AG04449 (cell line): ENCODE results near the gene KCNN1.

Experiments used
- CTCF ChIA-PET: fragments of 350-600 bp; formaldehyde crosslinking; extraction: SDS; loops from one replicate; lab custom pipeline; 2021; ENCODE audit warnings: antibody characterized with exemption; lab: Yijun Ruan, JAX
- POLR2A ChIA-PET: fragments of 400-600, 350-600 bp; formaldehyde crosslinking; extraction: SDS; loops from one replicate; lab custom pipeline; 2020; ENCODE audit warnings: antibody characterized with exemption, inconsistent platforms; lab: Yijun Ruan, JAX
- DNase-seq: peaks from one replicate; pipeline ENCODE4 v3.0.0-alpha.2; 2010; ENCODE audit warnings: low read depth, low spot score
- H3K4me3 ChIP-seq: 2 replicates; pipeline ENCODE4 v1.5.1; 2011; ENCODE audit warnings: low read depth, mild to moderate bottlenecking, control low read depth, low read length
- TF ChIP-seq, protein P1 (sequence below): IDR thresholded peaks from one replicate; pipeline ENCODE4 v1.5.1; 2011; ENCODE audit warnings: mild to moderate bottlenecking, moderate library complexity, low read length, control low read depth, inconsistent platforms; ENCODE audit not compliant: insufficient read depth; ENCODE audit errors: missing control alignments

Gene KCNN1

DNA sequence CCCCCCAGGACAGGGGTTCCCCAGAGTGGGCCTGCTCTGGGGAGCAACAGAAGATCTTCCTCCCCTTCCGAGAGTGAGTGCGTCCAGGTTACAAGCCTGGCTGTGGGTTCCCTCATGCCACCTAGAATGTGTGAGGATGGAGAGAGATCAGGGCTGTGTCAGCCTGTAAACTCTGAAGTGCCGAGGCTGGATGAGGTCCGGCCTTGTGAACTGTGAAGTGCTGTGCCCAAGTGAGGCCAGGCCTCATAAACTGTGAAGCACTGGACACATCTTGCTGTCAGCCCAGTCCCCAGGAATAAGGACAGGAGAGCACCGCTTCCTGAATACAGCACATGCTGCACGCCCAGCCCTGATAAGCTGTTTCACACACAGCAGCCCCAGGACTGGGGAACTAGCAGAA lies 7.6 kb downstream of the KCNN1 start:
- H3K4me3 ChIP-seq, result no peak overlapping the region
- CTCF ChIA-PET, result interaction anchor here (1.2 to 1.3 kb wide), 2 partner anchors 36 to 119 kb away, joined by 3 to 4 read pairs; no protein-coding TSS in a partner anchor
- DNase-seq, result no peak
- POLR2A ChIA-PET, result no interaction called here
- TF ChIP-seq, protein P1, sequence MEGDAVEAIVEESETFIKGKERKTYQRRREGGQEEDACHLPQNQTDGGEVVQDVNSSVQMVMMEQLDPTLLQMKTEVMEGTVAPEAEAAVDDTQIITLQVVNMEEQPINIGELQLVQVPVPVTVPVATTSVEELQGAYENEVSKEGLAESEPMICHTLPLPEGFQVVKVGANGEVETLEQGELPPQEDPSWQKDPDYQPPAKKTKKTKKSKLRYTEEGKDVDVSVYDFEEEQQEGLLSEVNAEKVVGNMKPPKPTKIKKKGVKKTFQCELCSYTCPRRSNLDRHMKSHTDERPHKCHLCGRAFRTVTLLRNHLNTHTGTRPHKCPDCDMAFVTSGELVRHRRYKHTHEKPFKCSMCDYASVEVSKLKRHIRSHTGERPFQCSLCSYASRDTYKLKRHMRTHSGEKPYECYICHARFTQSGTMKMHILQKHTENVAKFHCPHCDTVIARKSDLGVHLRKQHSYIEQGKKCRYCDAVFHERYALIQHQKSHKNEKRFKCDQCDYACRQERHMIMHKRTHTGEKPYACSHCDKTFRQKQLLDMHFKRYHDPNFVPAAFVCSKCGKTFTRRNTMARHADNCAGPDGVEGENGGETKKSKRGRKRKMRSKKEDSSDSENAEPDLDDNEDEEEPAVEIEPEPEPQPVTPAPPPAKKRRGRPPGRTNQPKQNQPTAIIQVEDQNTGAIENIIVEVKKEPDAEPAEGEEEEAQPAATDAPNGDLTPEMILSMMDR, result no peak

DNA sequence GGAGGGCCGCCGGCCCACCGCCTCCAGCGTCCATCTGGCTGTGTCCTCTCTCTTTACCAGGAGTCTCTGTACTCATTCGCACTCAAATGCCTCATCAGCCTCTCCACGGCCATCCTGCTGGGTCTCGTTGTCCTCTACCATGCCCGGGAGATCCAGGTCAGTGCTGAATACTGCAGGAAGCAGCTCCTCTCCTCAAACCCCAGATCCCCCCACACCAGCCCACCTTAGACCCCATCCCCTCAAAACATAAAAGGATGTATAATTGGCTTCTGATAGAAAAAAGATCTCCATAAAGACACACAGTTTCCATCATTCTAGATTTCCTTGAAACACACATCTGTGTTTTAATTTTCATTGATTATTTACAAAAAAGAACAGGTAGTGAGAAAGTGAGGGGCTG lies 8.1 kb downstream of the KCNN1 start:
- no peak overlapping the region for H3K4me3 ChIP-seq
- no peak for DNase-seq
- ChIA-PET POLR2A (no interaction called here), CTCF (interaction anchor here (1.2 to 1.4 kb wide), 3 partner anchors 22 to 120 kb away, joined by 3 to 4 read pairs (median 4); no protein-coding TSS in a partner anchor)
- TF ChIP-seq, protein P1, result no peak

DNA sequence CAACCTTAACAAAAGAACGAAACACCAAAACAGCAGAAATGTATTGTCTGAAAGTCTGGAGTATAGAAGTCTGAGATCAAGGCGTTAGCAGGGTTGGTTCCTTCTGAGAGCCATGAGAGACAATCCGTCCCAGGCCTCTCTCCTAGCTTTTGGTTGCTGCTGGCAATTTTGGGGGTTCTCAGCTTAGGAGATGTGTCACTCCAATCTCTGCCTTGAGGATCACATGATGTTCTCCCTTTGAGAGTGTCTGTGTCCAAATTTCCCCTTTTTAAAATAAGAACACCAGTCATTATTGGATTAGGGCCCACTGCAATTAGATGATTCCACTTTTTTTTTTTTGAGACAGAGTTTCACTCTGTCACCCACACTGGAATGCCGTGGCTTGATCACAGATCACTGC lies 10.1 kb downstream of the KCNN1 start:
- TF ChIP-seq, protein P1, result no peak
- H3K4me3 ChIP-seq, result no peak overlapping the region
- CTCF ChIA-PET, result no interaction called here
- POLR2A ChIA-PET, result no interaction called here
- no peak for DNase-seq

DNA sequence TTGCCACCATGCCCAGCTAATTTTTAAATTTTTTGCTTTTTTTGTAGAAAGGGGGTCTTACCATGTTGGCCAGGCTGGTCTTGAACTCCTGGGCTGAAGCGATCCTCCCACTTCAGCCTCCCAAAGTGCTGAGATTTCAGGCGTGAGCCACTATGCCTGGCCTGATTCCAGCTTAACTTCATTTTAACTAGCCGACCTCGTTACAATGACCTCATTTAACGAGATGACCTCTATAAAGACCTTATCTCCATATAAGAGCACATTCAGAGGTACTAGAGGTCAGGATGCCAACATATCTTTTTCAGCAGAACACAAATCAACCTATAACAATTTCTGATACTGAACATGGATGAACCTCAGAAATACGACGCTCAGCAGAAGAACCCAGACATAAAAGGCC lies 10.6 kb downstream of the KCNN1 start:
- TF ChIP-seq, protein P1, result no peak

DNA sequence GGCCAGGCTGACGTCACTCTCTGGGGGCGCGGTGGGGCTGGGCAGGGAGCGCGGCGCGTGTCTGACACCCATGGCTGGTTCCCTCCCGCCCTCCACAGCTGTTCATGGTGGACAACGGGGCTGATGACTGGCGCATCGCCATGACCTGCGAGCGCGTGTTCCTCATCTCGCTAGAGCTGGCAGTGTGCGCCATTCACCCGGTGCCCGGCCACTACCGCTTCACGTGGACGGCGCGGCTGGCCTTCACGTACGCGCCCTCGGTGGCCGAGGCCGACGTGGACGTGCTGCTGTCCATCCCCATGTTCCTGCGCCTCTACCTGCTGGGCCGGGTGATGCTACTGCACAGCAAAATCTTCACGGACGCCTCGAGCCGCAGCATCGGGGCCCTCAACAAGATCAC lies 14.7 kb downstream of the KCNN1 start:
- TF ChIP-seq, protein P1, result no peak
- DNase-seq, result no peak
- ChIA-PET POLR2A (no interaction called here), CTCF (interaction anchor here (1.5 to 3.1 kb wide), 3 partner anchors 14 to 44 kb away, joined by 4 to 16 read pairs (median 7); no protein-coding TSS in a partner anchor)
- H3K4me3 ChIP-seq, result no peak overlapping the region

More for the DNA sequence above, 10.6 kb downstream of the KCNN1 start:
- ChIA-PET CTCF (no interaction called here), POLR2A (no interaction called here)
- DNase-seq, result no peak
- no peak overlapping the region for H3K4me3 ChIP-seq

DNA sequence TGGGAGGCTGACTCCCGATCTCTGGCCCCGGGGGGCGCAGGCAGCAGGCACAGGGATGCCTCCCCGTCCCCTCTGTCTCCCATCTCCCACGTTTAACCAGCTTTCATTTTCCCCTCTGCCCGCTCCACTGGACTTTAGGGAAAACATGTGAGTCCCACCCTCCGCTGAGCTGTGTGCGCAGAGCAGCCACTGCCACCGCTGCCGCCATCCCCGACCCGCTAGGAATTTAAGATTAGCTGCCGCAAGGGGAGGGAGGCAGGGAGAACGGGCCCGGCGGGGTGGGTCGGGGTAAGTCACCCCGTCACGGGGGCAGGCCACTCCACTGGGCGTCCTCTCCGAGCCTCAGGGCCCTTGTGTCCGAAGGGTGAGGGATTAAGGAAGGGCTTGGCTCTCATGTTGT lies 15.5 kb downstream of the KCNN1 start:
- DNase-seq, result no peak
- CTCF ChIA-PET, result interaction anchor here (2.0 to 3.1 kb wide), 2 partner anchors 14 to 44 kb away, joined by 7 to 16 read pairs; no protein-coding TSS in a partner anchor
- POLR2A ChIA-PET, result no interaction called here
- TF ChIP-seq, protein P1, result no peak
- H3K4me3 ChIP-seq, result no peak overlapping the region
